Middle frontal gyrus (tissue), 1 donor: ENCODE data around the gene SLC2A4.
"Not testable (repeated sequence)": the region's sequence is repeated elsewhere in the genome, so short reads cannot be mapped to it uniquely, and the experiment has no call there.

ENCODE experiments used
- DNase-seq: peaks from one replicate; pipeline ENCODE4 v3.0.0-alpha.2; 2015; ENCODE audit warnings: low spot score; ENCODE audit errors: extremely low spot score

The SLC2A4 gene

GRCh38 chr17:7323731-7324437 lies 42.4 kb downstream of the SLC2A4 start:
- DNase-seq, result no peak

GRCh38 chr17:7324438-7324779 lies 42.9 kb downstream of the SLC2A4 start:
- DNase-seq, result no peak

GRCh38 chr17:7325031-7325528 lies 43.6 kb downstream of the SLC2A4 start:
- DNase-seq, result no peak

- DNase-seq, result no peak
These were observed 44.7 kb downstream of the SLC2A4 start for GRCh38 chr17:7326186-7326585.

- DNase-seq, result no peak
These were observed 45.5 kb downstream of the SLC2A4 start for GRCh38 chr17:7327056-7327455.

- no peak for DNase-seq
These were observed 46.0 kb downstream of the SLC2A4 start for GRCh38 chr17:7327501-7327900.

GRCh38 chr17:7328009-7328408 lies 46.5 kb downstream of the SLC2A4 start:
- no peak for DNase-seq

- no peak for DNase-seq
These were observed 47.4 kb downstream of the SLC2A4 start, which contains the start of gene NEURL4 for GRCh38 chr17:7328840-7329373. TSS of gene NEURL4 (minus strand) at chr17:7329335. CDS start at chr17:7329312, 23 bp downstream.

- peak; percentile 96 for DNase-seq
These were observed 48.0 kb downstream of the SLC2A4 start for GRCh38 chr17:7329374-7329996.

GRCh38 chr17:7329997-7330637 lies 48.6 kb downstream of the SLC2A4 start:
- peak; percentile 44 for DNase-seq

GRCh38 chr17:7330638-7331015 lies 49.1 kb downstream of the SLC2A4 start:
- DNase-seq, result no peak

GRCh38 chr17:7332111-7332510 lies 50.6 kb downstream of the SLC2A4 start:
- no peak for DNase-seq

- not testable (repeated sequence) for DNase-seq
These were observed 51.1 kb downstream of the SLC2A4 start for GRCh38 chr17:7332600-7333069.

- DNase-seq, result no peak
These were observed 53.5 kb downstream of the SLC2A4 start for GRCh38 chr17:7334938-7335538.

GRCh38 chr17:7335765-7336164 lies 54.2 kb downstream of the SLC2A4 start:
- DNase-seq, result not testable (repeated sequence)

- DNase-seq, result no peak
These were observed 55.0 kb downstream of the SLC2A4 start, which contains the start of gene ACAP1 for GRCh38 chr17:7336240-7337175. TSS of gene ACAP1 (plus strand) at chr17:7336529. CDS start at chr17:7336735, 206 bp downstream.

GRCh38 chr17:7337600-7337999 lies 56.1 kb downstream of the SLC2A4 start:
- not testable (repeated sequence) for DNase-seq
